NK-92 (cell line): ENCODE data around the gene CCR8.
"Not testable (repeated sequence)": the region's sequence is repeated elsewhere in the genome, so short reads cannot be mapped to it uniquely, and the experiment has no call there.

Experiments
- DNase-seq: peaks from one replicate; lab custom pipeline; 2025; ENCODE audit not compliant: unreplicated experiment; lab: John Stamatoyannopoulos, UW

Gene CCR8

DNA sequence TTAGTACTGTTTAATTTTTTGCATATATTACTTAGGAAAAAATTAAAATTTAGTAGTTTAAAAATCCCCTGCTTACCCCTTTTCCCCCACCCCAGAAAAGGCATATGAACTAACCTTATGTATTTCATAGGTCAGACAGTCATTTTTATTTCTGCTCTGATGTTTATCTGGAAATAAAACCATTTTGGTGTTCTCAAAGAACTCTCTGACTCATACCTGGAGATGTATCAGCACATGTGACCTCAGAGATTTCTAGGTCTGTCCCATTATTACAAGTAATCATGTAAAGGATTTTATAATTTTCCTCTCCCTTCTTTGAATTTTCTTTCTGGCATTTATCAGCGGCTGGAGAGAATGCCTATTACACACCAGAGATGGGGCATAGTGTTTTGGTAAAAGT lies 14.1 kb upstream of the CCR8 start:
- no peak for DNase-seq

- DNase-seq, result no peak
Measured at GRCh38 chr3:39317571-39318169, 11.8 kb upstream of the CCR8 start.

DNA sequence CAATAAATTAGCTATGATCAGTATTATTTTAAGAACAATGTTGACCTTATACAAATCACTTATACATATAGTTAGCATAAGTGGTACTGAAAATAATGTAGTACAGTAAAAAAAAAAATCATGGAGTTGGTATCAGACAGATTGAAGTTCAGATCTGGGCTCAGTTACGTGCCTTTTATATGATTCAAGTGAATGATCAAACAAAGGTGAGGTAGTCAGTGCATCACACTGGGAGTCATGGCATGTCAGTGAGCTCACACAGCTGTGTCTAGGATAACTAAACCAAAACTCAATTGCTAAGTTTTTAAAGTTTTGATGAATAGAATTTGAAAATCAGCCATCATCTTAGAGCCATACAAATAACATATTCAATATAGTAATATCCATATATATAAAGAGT lies 11.2 kb upstream of the CCR8 start:
- no peak for DNase-seq

- DNase-seq, result no peak
Measured at GRCh38 chr3:39319249-39319648, 10.3 kb upstream of the CCR8 start.

- DNase-seq, result not testable (repeated sequence)
Measured at GRCh38 chr3:39321574-39321983, 7.9 kb upstream of the CCR8 start.

DNA sequence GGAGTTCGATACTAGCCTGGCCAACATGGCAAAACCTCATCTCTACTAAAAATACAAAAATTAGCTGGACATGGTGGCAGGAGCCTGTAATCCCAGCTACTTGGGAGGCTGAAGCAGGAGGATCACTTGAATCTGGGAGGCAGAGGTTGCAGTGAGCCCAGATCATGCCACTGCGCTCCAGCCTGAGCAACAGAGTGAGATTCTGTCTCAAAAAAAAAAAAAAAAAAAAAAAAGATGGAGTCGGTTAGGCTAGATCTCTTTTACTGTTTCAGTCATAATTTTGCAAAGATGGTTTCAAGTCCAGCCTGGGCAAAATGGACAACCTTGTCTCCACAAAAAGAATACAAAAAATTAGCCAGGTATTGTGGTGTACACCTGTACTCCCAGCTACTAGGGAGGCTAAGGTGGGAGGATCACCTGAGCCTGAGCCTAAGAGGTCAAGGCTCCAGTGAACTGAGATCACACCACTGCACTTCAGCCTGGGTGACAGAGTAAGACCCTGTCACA lies 7.2 kb upstream of the CCR8 start:
- not testable (repeated sequence) for DNase-seq

DNA sequence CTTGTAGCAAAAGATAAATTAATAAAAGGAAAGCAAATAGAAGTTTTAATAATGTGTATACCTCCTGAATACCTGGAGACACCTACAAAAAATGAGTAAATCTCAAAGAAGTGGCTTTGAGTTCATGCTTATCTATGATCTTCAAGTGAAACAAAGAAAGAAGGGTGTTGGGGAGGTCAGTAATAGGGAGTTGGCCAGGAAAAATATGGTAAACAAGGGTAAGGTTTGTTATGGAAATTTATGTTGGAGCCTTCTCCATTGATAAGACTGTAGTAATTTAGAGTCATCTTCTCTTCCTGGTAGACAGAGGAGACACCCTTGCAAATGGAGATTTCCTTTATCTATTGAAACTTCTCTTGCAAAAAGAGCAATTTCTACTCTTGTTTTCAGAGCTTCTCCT lies 6.6 kb upstream of the CCR8 start:
- DNase-seq, result no peak

- no peak for DNase-seq
Measured at GRCh38 chr3:39323494-39323893, 6.0 kb upstream of the CCR8 start.

DNA sequence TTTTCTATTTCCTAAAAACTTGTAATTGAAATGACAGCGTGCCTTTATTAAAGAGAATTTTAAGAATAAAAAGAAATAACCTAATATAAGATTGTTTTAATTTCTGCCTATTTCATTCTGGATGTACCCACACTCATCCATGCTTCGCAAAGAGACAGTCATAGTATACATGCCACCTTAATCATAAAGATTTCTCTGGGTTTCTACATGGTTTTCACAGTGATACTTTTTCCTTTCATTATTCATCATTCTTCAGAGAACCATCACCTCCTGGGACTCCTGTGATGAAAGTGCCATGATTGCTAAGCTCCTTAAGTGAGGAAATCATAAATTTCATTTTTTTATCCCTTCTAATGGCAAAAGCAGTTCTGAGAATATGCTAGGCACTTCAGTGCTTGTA lies 4.3 kb upstream of the CCR8 start:
- DNase-seq, result no peak

DNA sequence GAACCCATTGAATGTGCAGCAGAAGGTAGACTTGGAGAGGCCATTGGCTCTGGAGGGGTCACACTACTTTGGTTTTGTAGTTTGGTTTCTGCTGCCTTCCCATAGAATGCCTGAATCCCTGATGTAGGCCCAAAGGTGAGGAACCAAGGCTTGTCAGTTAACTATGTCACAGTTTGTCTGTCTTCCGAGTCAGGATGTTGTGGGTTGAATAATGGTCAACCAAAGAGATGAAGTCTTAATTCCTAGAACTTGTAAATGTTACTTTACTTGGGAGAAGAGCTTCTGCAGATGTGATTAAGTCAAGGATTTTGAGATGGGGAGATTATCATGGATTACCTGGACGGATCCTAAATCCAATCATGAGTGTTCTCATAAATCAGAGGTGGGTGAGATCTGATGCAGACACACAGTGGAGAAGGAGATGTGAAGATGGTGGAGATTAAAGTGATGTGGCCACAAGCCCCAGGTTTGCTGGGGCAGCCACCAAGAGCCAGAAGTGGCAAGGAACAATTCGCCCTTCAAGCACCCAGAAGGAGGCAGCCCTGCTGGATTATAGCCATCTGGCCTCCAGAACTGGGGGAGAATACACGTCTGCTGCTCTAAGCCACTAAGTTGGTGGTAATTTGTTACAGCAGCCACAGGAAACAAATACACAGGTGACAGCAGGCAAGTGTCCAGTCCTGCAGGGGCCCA lies 2.3 kb upstream of the CCR8 start:
- DNase-seq, result no peak

GRCh38 chr3:39327746-39328349 lies 1.7 kb upstream of the CCR8 start:
- DNase-seq, result no peak

DNA sequence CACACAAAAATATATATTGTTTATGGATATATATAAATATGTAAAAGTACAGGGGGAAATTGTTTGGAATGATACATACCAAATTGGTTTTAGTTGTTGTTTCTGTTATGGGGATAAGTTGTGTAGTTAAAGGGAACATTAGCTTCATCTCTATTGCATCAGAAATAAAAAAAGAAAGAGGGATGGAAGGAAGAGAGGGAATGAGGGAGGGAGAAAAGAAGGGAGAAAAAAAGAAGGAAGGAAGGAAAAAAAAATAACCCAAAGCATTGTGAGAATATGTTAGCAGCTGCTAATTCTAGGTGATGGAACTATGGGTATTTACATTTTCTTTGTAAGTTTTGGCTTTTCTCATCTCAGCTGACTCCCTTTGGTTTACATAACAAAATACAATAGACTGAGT lies 1.3 kb downstream of the CCR8 start:
- no peak for DNase-seq

- no peak for DNase-seq
Measured at GRCh38 chr3:39332525-39332924, 3.0 kb downstream of the CCR8 start.

- no peak for DNase-seq
Measured at GRCh38 chr3:39333607-39334006, 4.1 kb downstream of the CCR8 start.

GRCh38 chr3:39334205-39334604 lies 4.7 kb downstream of the CCR8 start:
- DNase-seq, result no peak

- DNase-seq, result no peak
Measured at GRCh38 chr3:39338201-39338600, 8.7 kb downstream of the CCR8 start.

- DNase-seq, result no peak
Measured at GRCh38 chr3:39339086-39339485, 9.6 kb downstream of the CCR8 start.

DNA sequence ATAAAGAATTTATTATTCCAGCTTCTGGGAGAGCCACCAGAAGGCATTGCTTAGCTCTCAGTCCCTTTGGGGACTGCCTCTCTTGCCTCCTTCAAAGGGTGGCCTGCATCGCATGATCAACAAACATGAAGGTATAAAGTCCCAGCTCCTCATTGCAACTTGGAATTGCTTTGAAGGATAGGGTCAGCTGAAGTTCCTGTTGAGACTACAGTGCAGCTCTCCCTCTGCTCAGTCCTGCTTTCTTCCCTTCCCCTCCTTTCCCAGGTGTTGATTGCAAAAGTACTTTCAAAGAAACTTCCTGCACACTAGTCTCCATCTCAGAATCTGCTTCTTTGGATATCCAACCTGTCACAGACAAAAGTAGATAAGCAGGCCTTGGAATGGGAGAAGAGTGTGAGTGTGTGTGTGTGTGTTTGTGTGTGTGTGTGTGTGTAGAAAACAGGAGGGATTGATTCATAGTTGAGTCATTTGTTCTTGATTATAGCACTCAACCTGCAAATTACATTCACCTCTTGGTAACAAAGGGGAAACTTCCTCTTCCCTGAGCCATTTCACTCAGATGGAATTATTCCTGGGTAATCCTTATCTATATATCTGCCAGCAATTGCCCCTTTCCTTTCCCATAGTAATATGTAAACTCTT lies 13.7 kb downstream of the CCR8 start:
- no peak for DNase-seq

- DNase-seq, result no peak
Measured at GRCh38 chr3:39343760-39344159, 14.3 kb downstream of the CCR8 start.

- DNase-seq, result no peak
Measured at GRCh38 chr3:39344746-39345344, 15.3 kb downstream of the CCR8 start.

- DNase-seq, result no peak
Measured at GRCh38 chr3:39346785-39347585, 17.5 kb downstream of the CCR8 start.
